HG02763 (cell line): Measurements from ENCODE around the gene PTGES2.

ENCODE experiments used
- ATAC-seq: cut with Tn5 transposase; IDR thresholded peaks from one replicate; pipeline ENCODE4 v1.9.1; 2021; ENCODE audit warnings: mild to moderate bottlenecking, moderate library complexity; ENCODE audit not compliant: unreplicated experiment

Gene PTGES2

GRCh38 chr9:128127568-128127989 lies at the start of gene PTGES2:
PTGES2 (minus strand) TSS chr9:128127729; CDS start chr9:128127717, 12 bp downstream.
- ATAC-seq = peak; percentile 63

DNA sequence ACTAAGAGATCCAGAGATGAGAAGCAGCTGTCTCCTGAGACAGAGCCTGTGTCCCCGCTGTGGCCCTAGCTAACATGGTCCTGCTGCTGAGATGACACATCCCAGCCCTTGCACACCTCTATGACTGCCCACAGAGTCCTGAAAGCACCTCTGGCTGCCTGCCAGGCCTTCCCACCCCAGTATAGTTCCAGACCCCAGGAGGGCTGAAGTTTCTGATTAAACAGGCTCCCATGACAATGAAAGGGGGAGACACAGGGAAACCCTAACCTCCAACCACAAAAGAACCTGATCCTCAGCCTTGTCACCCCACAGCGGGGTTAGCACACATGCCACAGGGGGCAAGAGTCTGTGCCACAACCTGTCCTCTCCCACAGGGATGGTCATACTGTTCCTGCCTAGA lies 48.2 kb upstream of the PTGES2 start:
- ATAC-seq = no peak

DNA sequence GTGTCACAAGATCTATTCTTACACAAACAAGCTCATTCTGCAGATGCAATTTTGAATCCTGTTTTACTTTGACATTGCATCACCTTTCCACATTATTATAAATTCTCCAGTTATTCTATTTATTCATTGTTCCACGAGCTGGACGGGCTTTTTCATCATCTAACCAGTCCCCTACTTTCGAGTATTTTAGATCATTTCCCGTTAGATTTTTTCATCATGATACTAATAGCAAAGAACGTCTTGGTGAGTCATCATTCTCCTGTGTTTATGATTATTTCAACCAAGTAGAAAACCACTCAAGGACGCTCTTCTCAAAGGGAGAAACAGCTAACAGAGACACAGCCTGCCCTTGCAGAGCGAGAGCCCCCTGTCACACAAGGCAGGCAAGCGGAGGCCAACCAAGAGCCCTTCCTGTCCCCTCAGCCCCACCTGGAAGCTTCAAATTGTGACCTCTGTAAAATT lies 47.6 kb upstream of the PTGES2 start:
- no peak for ATAC-seq

GRCh38 chr9:128174062-128174461 lies 46.5 kb upstream of the PTGES2 start:
- no peak for ATAC-seq

GRCh38 chr9:128169925-128170324 lies 42.4 kb upstream of the PTGES2 start:
- ATAC-seq = no peak

- ATAC-seq = no peak
Observed at GRCh38 chr9:128169492-128169891, 42.0 kb upstream of the PTGES2 start.

- no peak for ATAC-seq
Observed at GRCh38 chr9:128168731-128169308, 41.3 kb upstream of the PTGES2 start.

GRCh38 chr9:128167209-128167608 lies 39.7 kb upstream of the PTGES2 start:
- no peak for ATAC-seq

DNA sequence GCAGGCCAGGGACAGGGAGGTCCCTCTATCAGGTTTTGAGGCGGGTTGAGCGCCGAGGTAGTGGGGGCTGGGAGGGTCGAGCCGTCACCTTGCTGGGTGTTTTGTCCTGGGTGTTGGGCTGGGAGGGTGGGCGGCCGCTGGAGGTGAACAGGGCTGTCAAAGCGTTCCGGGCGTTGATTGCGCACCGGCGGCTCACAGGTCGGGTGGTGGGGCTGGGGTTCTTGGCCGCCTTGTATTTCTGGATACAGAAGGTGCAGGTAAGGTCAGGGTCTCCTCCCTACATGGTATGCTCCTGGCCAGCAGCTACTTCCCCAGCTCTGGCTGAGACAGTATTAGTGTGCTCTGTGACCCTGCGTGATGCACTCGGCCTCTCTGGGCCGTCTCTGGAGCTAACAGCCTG lies 38.6 kb upstream of the PTGES2 start:
- ATAC-seq = no peak

DNA sequence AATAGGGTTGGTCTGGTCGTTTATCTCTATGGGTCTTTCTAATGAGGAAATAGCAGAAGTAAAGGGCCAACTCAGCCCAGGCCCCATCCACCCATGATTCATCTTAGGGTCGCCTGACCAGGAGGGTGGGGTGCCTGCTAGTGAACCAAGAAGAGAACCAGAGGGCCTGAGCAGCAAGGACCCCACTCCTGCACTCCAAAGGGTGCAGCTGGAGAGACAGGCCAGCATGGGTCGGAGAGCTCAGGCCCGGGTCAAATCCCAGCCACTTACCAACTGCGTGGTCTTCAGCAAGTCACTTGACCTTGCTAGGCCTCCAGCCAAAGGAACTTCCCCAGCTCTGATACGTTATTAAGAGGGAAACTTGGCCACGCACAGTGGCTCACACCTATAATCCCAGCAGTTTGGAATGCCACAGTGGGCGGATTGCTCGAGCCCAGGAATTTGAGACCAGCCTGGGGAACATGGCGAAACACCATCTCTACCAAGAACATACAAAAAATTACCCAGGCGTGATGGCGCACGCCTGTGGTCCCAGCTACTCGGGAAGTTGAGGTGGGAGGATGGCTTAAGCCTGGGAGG lies 36.9 kb upstream of the PTGES2 start:
- ATAC-seq = no peak

DNA sequence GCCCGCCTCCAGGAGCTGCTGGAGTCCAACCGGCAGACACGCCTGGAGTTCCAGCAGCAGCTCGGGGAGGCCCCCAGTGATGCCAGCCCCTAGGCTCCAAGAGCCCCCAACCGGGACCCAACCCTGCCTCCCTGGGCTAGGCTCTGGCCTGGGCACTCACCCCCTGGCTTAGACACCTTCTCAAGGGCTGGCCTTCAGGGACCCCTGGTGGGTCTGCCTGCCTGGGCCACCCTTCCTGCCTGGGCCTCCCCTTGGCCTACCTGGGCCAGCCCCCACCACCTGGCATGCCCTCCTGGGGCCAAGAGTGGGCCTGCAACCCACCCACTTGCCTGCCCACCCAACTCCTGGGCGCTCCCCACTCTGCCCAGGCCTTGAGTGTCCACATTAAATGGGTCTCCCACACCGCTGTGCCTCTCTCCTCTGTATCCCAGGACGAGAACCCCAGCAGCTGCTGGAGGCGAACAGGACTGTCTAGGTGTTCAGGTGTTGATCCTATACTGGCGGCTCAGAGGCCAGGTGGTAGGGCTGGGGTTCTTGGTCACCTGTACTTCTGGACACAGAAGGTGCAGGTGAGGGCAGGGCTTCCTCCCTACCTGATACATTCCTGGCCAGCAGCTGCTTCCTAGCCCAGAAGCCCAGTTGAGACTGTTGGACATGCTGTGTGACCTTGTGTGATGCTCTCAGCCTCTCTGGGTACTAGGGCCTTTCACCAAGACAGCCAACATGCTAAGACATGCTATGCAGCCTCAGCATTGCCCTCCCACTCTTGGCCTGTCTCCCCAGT lies 36.2 kb upstream of the PTGES2 start:
- no peak for ATAC-seq

DNA sequence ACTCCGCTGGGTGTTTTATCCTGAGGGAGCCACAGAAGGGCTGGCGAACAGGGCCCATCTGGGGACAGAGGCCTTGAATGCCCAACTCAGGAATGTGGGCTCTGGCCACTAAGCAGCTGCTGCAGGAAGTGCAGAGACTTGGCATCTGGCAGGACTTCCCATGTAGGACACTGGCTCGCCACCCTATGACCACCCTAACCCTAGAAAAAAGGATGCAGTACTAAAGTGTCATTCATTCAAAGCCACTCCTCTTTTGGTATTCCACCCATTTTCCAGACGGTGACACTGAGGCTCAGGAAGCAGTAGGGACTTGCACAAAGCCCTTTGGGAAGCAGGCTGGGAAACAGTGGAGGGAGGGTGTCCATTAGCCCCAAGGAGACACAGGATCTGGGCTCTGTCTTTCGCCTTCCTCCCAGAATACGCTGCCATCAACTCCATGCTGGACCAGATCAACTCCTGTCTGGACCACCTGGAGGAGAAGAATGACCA lies 35.5 kb upstream of the PTGES2 start:
- no peak for ATAC-seq

DNA sequence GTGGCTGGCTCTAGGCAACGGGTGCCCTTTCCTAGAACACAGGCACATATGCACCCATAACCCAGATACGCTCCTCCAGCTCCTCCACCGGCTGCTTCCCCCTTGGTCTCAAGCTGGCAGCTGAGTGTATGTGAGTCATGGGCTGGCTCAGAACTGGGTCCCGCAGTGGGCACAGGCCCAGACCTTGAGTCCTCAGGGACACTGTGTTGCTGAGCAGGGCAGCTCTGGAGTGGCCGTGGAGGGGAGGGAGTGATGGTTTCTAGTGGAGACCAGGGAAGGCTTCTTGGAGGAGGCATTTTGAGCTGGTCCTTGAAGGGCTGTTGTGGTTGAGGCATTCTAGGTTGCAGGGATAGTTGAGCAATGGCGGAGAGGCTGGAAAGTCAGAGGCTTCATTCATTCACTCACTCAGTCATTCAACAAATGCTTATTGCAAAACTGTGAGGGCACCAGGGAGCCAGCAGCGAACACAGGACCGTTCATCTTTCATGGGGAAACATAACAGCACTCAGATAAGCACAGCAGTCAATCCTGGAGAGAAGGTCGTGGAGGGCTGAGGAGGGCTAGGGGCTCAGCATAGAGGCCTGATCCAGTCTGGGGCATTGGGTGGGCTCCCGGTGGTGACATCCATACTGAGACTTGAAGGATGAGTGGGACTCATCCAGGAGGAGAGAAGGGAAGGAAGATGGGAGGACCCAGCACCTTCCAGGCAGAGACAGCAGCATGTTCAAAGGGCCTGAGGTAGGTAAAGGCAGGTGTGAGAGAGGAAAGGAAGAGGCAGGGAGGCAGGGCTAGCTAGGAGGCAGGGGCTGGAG lies 34.9 kb upstream of the PTGES2 start:
- no peak for ATAC-seq

DNA sequence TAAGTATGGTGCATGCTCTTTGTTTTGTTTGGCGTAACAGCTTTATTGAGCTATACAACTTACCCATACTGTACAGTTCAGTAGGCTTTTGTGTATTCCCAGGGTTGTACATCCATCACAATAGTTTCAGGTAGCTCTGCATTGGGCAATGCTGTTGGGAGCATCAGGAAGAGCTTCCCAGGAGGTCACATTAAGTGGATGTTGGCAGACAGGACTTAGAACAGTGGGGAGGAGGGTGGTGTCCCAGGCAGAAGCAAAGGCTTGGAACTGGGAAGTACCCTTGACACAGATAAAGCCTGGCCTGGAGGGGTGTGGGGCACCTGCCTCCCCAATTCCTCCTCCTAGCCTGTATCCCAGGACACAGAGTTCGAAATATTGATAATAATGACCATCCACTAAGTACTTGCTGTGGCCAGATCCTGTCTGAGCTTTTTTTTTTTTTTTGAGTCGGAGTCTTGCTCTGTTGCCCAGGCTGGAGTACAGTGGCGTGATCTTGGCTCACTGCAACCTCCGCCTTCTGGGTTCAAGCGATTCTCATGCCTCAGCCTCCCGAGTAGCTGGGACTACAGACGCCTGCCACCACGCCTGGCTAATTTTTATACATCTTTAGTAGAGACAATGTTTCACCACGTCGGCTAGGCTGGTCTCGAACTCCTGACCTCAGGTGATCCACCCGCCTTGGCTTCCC lies 33.8 kb upstream of the PTGES2 start:
- ATAC-seq = no peak

DNA sequence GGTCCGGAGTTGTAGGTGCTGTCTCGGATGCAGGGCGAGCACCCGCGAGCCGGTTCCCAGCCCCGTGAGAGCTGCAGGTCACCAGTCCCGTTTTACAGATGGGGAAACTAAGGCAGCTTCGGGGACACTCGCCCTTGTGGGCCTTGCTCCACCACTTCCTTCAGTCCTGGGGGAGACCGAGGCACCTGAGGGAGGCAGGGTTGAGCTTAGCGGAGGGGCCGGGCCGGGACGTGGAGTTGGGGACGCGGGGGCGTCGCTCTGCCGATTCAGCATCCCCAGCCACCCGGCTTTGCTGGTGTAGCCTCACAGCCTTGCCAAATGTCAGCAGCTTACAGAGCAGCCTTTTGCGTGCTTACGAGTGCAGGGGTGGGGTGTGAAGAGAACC lies 33.1 kb upstream of the PTGES2 start:
- ATAC-seq = no peak

GRCh38 chr9:128159784-128160602 lies 32.5 kb upstream of the PTGES2 start, which contains the start of gene BBLN:
BBLN (plus strand) TSS chr9:128160265; CDS start chr9:128160408, 143 bp downstream.
- peak; percentile 79 for ATAC-seq

GRCh38 chr9:128159522-128159783 lies 31.9 kb upstream of the PTGES2 start:
- no peak for ATAC-seq

DNA sequence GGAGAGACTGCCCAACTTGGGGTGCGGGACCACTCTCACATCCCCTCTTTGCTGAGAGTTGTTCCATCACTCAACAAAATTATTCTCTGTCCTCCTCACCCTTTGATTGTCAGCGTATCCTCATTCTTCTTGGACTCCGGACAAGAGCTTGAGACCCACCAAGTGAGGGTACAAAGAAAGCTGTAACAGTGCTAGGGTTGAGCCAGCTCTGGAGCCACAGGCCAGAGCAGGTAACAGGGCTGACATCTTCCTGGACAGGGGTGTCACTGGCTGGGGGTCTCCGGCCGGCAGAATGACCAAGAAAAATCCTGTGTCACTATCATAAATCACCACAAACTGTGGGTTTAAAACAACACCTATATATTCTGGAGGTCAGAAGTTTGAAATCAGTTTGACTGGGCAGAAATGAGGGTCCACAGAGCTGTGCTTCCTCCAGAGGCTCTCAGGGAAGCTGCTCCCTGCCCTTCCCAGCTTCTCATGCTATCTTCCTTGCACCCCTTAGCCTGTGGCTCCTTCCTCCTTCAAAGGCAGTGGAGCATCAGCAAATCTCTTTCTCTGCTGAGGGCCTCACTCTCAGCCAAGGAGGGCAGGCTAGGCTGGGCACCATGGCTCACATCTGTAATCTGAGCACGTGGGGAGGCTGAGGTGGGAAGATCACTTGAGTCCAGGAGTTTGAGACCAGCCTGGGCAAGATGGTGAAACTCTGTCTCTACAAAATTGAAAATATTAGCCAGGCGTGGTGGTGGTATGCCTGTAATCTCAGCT lies 28.4 kb upstream of the PTGES2 start:
- no peak for ATAC-seq
